Neural cell (in vitro differentiated cells): ENCODE data around the gene OGFOD3.

Experiments
- CTCF ChIP-seq: fragments of 450-650 bp; IDR thresholded peaks from 2 replicates; pipeline ENCODE4 v1.5.1; 2014; ENCODE audit warnings: antibody characterized with exemption, mild to moderate bottlenecking, moderate library complexity; ENCODE audit not compliant: poor library complexity, severe bottlenecking
- EP300 ChIP-seq: fragments of 450-650 bp; conservative IDR thresholded peaks from 2 replicates; pipeline ENCODE4 v1.6.1; 2014; ENCODE audit warnings: antibody characterized with exemption, mild to moderate bottlenecking, moderate library complexity; ENCODE audit not compliant: poor library complexity, severe bottlenecking
- EZH2 ChIP-seq: fragments of 200-600, 300-800 bp; shearing (Covaris generic), sonication (generic); IDR thresholded peaks from 2 replicates; pipeline ENCODE4 v1.6.1; 2014; ENCODE audit warnings: antibody characterized with exemption, low read length, borderline replicate concordance, mild to moderate bottlenecking; ENCODE audit not compliant: insufficient read depth, poor library complexity, severe bottlenecking
- POLR2AphosphoS5 ChIP-seq: IDR thresholded peaks from 2 replicates; pipeline ENCODE4 v1.6.1; 2012
- TAF1 ChIP-seq: IDR thresholded peaks from 2 replicates; pipeline ENCODE4 v1.6.1; 2012; ENCODE audit warnings: low read depth

- TF ChIP-seq CTCF (no peak), EZH2 (no peak), TAF1 (no peak), POLR2AphosphoS5 (no peak), EP300 (no peak)
Measured at GRCh38 chr17:82428546-82428945, 10.2 kb upstream of the OGFOD3 start.
